ENCODE data around the gene STAMBPL1. TPM values are rescaled to one million over a fixed set of nuclear protein-coding genes. Genes with fewer than 3 reads are reported as not detected.

Gene STAMBPL1
- total RNA-seq, 1 experiment from 2014 or later, result 9.4 TPM

GRCh38 chr10:88888810-88889445 is 8.9 kb downstream of the STAMBPL1 start:
- CTCF ChIA-PET, result no interaction called here
- no peak overlapping the region for H3K4me3 Mint-ChIP-seq (ENCODE audit: low read depth, unreplicated experiment)
- TF ChIP-seq, protein P1, sequence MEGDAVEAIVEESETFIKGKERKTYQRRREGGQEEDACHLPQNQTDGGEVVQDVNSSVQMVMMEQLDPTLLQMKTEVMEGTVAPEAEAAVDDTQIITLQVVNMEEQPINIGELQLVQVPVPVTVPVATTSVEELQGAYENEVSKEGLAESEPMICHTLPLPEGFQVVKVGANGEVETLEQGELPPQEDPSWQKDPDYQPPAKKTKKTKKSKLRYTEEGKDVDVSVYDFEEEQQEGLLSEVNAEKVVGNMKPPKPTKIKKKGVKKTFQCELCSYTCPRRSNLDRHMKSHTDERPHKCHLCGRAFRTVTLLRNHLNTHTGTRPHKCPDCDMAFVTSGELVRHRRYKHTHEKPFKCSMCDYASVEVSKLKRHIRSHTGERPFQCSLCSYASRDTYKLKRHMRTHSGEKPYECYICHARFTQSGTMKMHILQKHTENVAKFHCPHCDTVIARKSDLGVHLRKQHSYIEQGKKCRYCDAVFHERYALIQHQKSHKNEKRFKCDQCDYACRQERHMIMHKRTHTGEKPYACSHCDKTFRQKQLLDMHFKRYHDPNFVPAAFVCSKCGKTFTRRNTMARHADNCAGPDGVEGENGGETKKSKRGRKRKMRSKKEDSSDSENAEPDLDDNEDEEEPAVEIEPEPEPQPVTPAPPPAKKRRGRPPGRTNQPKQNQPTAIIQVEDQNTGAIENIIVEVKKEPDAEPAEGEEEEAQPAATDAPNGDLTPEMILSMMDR (IDR thresholded peaks at IDR 0.05; ENCODE audit: unreplicated experiment), result no peak
- H3K36me3 Mint-ChIP-seq (ENCODE audit: insufficient read depth, unreplicated experiment), result no peaks in the 10 kb centered on the region
- intact Hi-C loops (cut with micrococcal nuclease; ENCODE audit: unreplicated experiment), result no loop called here
- no peaks in the 10 kb centered on the region for H3K9me3 Mint-ChIP-seq (ENCODE audit: low read depth, unreplicated experiment)
- no peak for DNase-seq
- no TSS peak for BruUV-seq (replicated peaks)
- no peak overlapping the region for H3K27ac Mint-ChIP-seq (ENCODE audit: unreplicated experiment)
- H3K4me1 Mint-ChIP-seq (ENCODE audit: low read depth, unreplicated experiment), result peaks cover 27% of the 10 kb centered on the region
- H3K27me3 Mint-ChIP-seq (ENCODE audit: unreplicated experiment), result no peaks in the 10 kb centered on the region

- Mint-ChIP-seq H3K9me3 (ENCODE audit: low read depth, unreplicated experiment) (no peaks in the 10 kb centered on the region), H3K27me3 (ENCODE audit: unreplicated experiment) (no peaks in the 10 kb centered on the region), H3K27ac (ENCODE audit: unreplicated experiment) (no peak overlapping the region), H3K4me3 (ENCODE audit: low read depth, unreplicated experiment) (no peak overlapping the region), H3K36me3 (ENCODE audit: insufficient read depth, unreplicated experiment) (no peaks in the 10 kb centered on the region), H3K4me1 (ENCODE audit: low read depth, unreplicated experiment) (peaks cover 21% of the 10 kb centered on the region)
- DNase-seq, result no peak
- intact Hi-C loops (cut with micrococcal nuclease; ENCODE audit: unreplicated experiment), result no loop called here
- BruUV-seq (replicated peaks), result no TSS peak
- CTCF ChIA-PET, result no interaction called here
- TF ChIP-seq, protein P1 (IDR thresholded peaks at IDR 0.05; ENCODE audit: unreplicated experiment), result no peak
Measured at GRCh38 chr10:88889559-88890337, 9.7 kb downstream of the STAMBPL1 start.

GRCh38 chr10:88890681-88891381 is 10.8 kb downstream of the STAMBPL1 start:
- intact Hi-C loops (cut with micrococcal nuclease; ENCODE audit: unreplicated experiment), result no loop called here
- CTCF ChIA-PET, result no interaction called here
- no peak for DNase-seq
- TF ChIP-seq, protein P1 (IDR thresholded peaks at IDR 0.05; ENCODE audit: unreplicated experiment), result no peak
- no TSS peak for BruUV-seq (replicated peaks)
- no peaks in the 10 kb centered on the region for H3K36me3 Mint-ChIP-seq (ENCODE audit: insufficient read depth, unreplicated experiment)
- H3K4me1 Mint-ChIP-seq (ENCODE audit: low read depth, unreplicated experiment), result peaks cover 21% of the 10 kb centered on the region
- no peaks in the 10 kb centered on the region for H3K27me3 Mint-ChIP-seq (ENCODE audit: unreplicated experiment)
- H3K4me3 Mint-ChIP-seq (ENCODE audit: low read depth, unreplicated experiment), result no peak overlapping the region
- no peaks in the 10 kb centered on the region for H3K9me3 Mint-ChIP-seq (ENCODE audit: low read depth, unreplicated experiment)
- H3K27ac Mint-ChIP-seq (ENCODE audit: unreplicated experiment), result no peak overlapping the region

DNA sequence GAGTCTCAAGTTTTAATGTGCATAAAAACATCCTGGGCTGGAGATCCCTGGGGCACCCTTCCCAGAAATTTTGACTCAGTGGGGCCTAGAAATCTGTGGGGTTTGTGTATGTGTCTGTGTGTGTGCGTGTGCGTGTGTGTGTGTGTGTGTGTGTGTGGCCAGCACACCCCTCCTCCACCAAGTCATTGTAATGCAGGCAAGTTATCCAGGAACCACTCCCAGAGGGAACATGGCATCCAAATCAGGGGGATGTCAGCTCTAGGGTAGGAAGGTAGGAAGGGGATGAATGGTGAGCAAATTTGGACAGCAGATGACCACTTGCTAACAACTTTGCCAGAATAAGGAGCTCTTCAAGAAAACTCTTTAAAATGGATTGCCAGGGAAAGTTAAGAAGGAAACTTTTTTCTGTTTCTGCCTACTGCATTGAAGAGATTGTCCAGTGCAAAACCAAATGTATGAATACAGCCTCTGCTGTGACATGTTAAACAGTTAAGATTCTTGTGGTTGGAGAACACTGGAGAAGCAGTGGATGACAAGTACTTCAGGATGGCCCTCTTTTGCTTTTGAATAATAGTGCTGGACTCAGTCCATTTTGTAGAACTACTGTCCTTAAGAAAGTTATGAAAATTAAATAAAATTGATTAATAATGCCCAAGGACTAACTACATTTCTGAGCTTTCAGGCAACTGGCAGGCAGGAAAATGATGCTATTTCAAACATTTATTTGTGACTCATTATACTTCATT is 12.3 kb downstream of the STAMBPL1 start:
- CTCF ChIA-PET, result interaction anchor here (1.2 kb wide), 1 partner anchor 199 kb away, joined by 3 read pairs; no protein-coding TSS in a partner anchor
- intact Hi-C loops (cut with micrococcal nuclease; ENCODE audit: unreplicated experiment), result no loop called here
- H3K27ac Mint-ChIP-seq (ENCODE audit: unreplicated experiment), result no peak overlapping the region
- H3K4me1 Mint-ChIP-seq (ENCODE audit: low read depth, unreplicated experiment), result peaks cover 33% of the 10 kb centered on the region
- no peak for DNase-seq
- no peak overlapping the region for H3K4me3 Mint-ChIP-seq (ENCODE audit: low read depth, unreplicated experiment)
- no peaks in the 10 kb centered on the region for H3K9me3 Mint-ChIP-seq (ENCODE audit: low read depth, unreplicated experiment)
- peaks cover 4% of the 10 kb centered on the region for H3K36me3 Mint-ChIP-seq (ENCODE audit: insufficient read depth, unreplicated experiment)
- TF ChIP-seq, protein P1 (IDR thresholded peaks at IDR 0.05; ENCODE audit: unreplicated experiment), result no peak
- BruUV-seq (replicated peaks), result no TSS peak
- H3K27me3 Mint-ChIP-seq (ENCODE audit: unreplicated experiment), result no peaks in the 10 kb centered on the region
